GM19372 (cell line): ENCODE data around the gene MTMR10.

Experiments used
- ATAC-seq: cut with Tn5 transposase; IDR thresholded peaks from one replicate; pipeline ENCODE4 v1.9.1; 2021; ENCODE audit warnings: mild to moderate bottlenecking, low read depth, moderate library complexity; ENCODE audit not compliant: unreplicated experiment

MTMR10 gene

DNA sequence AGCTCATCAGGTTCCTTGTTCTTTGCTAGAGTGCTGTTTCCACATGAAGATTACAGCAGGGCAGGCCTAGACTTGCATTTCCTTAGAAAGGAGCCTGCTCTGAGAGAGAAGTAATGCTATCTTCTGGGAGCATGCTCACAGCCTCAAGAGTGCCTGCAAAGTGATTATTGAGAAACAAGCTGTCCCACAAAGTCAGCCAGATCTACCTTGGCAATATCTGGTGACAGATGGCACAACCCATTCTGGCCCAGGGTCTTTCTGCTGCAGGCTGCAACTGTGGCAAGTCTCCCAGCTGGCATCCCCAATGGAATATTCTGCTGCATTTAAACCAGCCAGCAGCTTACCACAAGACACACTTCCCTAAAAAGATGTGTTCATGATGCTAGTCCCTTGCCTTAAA is 29.3 kb downstream of the MTMR10 start:
- no peak for ATAC-seq

DNA sequence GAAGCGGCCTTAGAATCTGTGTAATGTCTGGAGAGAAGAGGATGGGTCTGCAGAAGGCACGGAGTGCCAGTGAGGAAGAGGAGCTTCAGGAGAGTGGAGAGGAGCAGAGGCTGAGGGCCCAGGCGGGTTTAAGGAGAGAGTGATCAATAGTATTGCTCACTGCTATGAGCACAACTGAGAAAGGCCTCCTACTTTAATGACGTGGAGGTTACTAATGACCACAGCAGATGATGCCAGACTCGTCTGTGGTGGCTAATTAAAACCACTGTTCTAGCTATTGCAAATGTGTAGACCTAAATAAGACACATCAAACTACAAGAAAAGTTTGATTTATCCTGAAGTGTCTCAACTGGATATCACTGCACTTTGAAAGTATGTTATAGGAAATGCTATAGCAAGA is 33.2 kb downstream of the MTMR10 start:
- no peak for ATAC-seq

DNA sequence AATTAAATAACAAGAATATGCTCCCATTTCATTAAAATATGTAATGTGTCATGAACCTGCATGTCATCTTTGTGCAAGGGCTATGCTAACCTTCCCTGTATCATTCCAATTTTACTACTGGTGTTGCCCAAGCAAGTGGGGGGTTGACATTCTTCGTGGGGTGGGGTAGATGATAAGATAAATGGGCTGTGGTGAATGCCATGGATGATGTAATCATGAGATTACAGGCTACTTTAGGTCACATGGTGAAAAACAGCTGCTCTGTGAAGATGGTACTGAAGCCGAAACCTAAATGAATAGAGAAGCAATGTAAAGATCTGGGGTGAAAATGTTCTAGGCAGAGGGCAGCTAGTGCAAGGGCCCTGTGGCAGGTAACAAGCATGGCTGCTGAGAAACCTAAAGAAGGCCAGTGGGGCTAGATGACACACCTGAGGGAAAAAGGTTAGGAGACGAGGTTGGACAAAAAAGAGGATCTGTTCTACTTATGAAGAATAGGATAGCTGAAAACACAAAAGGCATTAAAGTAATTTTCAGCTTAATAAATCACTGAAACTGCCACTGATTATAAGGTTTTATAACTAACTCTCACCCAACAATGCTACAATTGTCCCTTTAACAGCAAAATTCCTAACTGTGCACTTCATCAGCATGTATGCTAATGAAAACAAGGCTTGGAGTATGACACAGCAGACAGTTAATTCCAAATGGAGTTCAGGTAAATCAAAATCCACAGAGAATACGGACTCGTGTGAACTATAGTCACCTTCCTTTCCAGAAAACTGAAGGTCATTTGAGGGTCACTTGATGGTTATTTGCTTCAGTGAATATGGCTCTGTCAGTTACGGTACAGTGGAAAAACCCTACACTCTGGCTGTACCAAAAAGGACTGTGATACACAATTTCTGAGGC is 35.0 kb downstream of the MTMR10 start:
- no peak for ATAC-seq

DNA sequence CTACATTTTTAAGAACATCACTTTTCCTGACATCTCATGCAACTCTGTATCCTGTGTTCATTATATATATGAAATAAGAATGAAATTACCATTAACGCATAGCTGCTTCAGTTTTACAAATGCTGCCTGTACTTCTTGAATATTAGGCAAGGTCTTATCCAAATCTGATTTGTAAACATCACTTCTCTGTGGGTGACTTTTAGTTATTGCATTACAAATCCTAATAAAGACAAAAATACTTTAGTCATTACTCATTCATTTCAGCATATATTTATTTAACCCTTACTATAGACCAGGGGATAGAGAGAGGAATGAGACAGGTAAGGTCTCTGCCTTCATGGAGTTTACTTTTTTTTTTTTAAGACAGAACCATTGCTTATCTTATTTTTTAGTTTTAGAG is 36.8 kb downstream of the MTMR10 start:
- ATAC-seq, result no peak

DNA sequence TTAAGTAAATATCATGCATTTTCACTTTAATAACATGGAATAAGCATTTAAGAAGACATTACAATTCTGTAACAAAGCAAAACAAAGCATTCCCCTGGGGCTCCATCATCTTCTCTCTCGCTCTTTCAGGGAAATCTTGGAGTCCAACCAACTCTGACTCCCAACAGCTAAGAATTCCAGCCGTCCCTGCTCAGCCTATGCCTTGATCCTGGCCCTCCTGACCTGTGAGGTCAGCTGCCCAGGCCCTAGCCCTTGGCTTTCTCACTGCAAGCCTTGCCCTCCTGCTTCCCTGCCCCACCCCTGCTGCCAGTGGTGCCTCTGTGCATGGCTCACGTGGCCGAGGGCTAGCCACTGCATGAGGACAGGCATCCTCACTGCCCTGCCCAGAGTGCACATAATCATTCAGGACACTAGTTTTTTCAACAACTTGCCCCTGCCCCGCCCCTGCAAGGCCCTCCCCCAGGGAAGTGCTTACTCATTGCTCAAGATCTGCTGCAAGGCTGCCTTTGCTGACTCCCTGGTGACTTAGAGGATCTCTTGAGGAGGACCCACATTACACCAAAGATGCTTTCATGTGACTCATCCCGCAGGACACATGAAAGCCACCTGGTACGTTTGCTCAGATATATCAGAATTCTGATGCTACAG is 37.6 kb downstream of the MTMR10 start:
- no peak for ATAC-seq

DNA sequence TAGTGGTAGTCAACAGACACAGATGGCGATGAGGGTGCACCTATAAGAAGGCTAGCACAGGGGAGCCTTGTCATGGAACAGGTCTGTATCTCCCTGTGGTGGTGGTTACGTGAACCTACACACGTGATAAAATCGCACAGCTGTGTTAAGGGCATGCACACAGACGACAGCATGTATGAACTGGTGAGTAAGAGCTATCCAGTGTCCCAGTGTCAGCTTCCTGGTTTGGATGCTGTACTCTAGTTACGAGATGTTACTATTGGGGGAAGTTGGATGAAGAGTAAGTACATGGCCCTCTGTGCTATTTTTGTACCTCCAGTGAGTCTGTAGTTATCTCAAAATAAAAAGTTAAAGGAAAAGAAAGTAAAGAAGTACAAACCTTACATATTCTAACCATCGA is 38.2 kb downstream of the MTMR10 start:
- no peak for ATAC-seq

DNA sequence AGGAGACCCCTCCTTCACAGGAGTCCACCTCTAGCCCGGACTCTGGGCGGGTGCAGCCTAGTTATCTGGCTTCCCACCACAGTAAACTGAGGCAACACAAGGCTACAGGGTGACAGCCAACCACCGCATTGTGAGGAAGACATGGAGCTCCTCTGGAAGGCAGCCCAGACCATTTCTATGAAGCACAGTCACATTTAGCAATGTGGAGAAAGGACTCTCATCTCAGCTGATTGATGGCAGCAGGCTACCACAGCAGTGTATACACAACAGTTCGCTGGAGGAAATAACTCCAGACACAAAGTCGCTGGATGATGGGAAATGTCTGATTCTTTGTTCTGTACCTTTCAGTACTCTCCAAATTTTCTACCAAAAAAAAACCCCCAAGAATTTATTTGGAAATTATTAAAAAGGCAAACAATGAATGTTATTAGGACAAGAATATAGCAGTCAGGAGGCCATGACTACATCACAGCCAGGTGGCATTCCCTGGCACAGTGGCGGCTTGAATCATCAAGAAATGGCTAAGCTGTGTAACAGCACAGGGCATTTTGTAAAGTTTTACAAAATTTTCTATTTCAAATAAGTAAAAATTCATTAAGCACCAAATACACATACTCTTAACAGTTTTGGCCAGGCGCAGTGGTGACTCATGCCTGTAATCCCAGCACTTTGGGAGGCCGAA is 47.6 kb downstream of the MTMR10 start:
- ATAC-seq, result no peak

DNA sequence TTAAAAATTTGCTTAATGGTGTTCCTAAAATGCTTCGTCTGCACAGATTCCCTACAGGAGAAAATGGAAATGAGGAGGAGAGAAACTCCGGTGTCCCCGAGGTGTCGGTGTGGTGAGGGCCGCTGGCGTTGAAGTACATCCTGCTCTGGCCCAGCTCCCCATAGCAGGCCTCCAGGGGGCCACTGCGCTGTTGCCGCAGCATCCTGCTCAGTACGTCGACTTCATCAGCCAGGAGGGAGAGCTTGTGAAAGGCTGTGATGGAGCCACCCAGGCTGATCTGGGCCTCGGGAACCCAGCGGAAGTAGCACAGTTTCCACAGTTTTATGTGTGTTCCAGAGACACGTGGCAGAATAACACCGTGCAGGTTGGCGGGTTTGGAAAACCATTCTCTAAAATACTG is 49.9 kb downstream of the MTMR10 start:
- ATAC-seq, result no peak

DNA sequence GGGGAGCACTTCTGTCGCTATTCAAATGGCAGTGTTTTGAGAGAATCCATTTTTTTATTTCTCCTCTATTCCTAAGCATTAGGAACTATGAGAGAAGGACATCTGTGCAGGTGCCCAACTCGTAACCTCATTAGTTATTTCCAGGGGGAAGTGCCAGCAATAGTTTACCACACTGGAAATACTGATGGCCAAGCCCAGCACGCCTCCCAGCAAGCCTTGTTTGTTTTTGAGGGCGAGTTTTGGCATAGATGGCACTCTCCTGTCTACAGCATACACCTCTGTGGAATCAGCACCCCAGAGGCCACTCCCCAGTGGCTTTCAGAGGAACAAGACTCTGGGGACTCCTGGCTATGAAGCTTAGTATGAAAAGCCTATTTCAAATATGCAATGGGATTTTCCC is 51.1 kb downstream of the MTMR10 start:
- ATAC-seq, result no peak

DNA sequence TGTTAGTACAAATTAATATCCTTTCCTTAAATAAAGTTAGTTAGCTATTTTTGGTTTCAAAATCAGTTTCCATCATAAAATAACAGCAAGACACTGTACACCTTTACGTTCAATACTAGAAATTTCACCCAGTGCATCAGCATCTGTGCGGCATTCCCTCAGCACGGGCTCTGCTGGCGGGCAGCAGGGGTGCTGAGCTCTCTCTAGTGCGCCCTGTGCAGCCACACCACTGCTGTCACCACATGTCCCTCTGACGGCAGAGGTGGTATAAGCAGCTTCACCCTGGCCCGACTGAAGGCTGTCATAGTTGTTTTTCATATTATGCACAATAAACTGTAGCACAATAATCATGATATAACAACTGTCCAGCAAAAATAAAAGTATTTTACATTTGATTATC is 52.3 kb downstream of the MTMR10 start:
- no peak for ATAC-seq

DNA sequence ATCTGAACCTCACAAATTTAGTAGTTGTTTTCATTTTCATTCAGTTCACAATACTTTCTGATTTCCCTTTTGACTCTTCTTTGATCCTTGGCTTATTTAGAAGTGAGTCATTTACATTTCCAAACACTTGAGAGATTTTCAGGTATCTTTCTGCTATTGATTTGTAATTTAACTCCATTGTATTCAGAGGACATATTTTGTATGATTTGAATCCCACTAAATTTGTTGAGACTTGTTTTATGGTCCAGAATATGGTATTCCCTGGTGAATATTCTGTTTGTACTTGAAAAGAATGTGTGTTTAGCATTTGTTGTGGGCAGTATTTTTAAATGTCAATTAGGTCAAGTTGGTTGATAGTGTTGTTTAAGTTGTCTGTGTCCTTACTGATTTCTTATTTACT is 58.1 kb downstream of the MTMR10 start:
- ATAC-seq, result no peak

DNA sequence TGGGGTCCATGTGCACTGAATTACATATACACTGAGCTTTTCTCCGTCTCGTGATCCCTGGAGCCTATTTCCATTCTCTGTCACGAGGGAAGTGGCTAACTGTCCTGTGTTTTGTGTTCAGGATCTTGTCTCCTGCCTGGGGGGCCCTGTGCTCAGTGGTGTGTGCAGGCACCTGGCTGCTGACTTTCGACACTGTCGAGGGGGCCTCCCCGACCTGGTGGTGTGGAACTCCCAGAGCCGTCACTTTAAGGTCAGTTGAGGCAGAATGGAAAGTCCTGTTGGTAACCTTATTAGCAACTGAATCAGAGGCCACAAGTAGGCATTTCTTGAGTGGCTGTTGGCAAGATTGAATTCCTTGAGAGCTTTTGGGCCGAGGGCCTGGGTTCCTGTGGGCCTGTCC is 61.0 kb downstream of the MTMR10 start:
- ATAC-seq, result no peak

DNA sequence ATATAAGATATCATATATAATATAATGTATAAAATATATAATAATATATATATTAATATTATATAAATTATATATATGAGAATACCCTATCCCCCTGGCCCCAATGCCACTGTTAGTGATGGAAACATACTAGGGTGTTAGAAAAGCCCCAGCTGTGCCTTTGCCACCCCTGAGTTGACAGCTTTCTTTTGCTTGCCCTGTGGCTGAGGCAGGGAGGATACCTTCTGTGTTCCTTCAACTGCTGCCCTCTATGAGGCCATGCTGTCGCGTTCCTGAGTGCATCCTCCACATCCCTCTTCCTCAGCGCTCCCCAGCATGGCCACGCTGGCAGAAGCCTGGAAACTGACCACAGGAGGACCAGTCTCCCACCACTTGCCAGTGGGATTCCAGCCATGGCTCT is 61.4 kb downstream of the MTMR10 start:
- no peak for ATAC-seq

DNA sequence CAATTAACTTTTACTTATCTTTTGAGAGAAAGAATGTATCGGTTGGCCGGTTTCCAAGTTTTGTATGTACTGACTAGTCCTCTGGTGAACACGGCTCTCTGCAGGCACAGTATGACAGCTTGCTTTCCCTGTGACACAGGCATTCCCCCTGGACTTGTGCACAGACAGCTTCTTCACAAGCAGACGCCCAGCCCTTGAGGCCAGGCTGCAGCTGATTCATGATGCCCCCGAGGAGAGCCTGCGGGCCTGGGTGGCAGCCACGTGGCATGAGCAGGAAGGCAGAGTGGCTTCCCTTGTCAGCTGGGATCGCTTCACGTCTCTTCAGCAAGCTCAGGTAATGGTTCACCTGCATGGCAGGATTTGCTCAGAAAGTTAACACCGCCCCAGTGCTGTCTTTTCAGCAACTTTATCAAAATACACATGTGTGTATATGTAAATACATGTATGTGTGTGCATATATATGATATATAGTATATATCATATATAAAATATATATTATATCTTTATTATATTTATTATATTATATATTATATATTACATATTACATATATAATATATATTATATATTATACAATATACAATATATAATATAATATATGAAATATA is 62.3 kb downstream of the MTMR10 start:
- ATAC-seq, result no peak

DNA sequence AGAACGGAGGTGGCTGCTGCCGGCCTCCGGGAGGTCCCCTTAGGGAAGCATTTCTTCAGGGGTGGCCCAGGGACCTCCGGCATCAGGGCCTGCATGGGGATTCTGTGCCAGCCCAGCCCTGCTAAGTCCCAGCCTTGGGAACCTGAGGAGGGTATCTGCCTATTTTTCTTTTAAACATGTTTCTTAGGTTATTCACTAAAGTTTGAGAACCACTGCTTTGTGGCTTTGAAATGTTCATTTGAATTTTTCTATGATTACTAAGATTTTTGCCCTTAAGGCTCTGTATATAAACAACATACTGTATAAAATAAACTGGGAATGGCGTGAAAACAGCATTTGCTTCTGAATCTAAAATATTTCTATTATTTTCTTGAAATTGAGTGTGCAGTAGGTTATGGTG is 63.4 kb downstream of the MTMR10 start:
- ATAC-seq, result no peak

DNA sequence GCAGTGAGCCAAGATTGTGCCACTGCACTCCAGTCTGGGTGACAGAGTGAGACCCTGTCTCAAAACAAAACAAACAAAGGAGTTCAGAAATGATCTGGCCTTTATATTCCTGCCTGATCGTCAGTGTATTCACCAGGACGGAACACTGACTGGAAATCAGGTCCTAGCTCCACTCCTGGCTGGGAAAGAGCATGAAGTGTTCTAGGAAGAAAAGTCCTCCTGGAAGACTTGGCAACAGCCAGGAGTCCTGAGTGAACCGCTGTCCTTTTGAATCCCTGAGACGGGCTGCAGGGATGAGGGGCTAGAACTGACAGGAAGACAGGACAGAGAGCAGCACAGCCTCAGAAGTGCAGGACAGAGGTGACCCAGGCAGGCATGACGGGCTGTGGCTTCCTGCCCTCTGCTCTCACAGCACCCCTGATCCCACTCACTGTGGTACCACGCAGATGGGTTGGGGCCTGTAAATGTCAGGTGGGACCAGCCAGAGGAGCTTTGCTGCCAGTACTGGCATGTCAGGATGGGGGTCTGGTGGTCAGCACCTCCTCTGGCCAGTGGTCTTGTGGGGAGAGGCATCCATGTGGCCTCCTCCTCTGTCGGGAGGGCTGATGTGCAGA is 64.2 kb downstream of the MTMR10 start:
- no peak for ATAC-seq

DNA sequence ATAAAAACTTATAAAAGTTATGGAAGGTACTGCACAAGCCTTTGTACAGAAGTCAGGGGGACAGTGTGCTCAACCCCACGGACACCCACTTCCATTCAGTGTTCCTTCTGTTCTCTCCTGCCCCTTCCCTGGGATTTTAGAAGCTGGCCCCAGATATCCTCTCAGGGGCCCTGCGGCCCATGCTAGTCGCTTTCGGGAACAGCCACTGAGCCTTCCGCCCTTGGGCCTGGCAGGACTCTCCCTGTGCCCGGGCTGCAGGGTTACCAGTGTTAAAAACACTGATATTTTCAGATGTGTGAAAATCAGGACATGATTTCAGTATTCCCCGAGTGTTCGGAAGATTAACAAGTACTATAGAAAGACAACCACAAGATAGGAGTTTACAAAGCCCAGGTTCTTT is 65.3 kb downstream of the MTMR10 start:
- no peak for ATAC-seq

DNA sequence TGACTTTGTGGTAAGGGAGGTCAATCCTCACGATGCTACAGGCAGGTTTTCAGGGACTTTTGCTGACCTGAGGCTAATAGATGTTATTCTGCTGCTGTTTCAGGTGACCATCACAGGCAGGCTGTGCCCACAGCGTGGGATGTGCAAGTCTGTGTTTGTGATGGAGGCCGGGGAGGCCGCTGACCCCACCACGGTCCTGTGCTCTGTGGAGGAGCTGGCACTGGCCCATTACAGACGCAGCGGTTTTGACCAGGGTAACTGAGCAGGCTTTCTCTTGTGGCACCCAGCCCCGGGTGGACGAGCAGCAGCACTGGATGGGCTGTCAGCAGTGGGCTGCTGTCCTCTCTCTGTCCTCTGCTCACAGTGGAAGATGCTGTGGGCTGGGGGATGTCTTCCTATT is 65.7 kb downstream of the MTMR10 start:
- ATAC-seq, result no peak

DNA sequence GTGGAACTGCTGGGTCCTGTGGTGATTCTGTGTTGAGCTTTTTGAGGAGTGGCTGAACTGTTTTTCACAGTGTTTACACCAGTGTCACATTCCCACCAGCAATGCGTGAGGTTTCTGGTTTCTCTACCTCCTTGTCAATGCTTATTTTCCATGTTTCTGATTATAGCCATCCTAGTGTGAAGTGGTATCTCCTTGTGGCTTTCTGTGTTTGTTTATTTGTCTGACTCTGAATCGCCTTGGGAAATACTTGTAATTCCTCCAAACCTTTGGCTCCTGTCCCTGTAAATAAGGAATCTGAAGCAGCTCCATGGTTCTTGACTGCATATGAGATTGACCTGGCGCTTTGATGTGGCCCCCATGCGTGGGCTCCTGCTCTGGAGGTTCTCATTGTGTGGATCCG is 67.1 kb downstream of the MTMR10 start:
- no peak for ATAC-seq

DNA sequence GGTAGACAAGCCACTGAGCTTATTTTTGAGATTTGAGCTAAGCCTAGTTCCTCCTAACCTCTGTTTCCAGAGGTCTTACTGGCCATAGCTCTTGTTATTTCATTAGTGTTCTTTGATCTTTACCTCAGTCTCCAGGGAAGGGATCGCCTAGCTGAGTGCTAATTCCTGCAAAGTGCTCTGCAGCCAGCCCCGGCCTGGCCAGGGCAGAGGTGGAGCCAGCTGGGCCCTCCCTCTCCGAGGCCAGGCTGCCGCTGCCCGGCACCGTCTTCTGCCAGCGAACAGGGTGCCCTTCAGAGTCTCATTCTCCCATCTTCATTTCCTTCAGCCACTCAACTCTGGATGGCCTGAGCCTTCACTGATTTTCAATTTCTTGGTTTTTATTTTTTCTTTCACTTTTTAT is 68.0 kb downstream of the MTMR10 start:
- ATAC-seq, result no peak
